Stimulated activated CD4-positive, alpha-beta T cell treated with anti-CD3 and anti-CD28 coated beads, Interleukin-4, amount 100 ng/mL, for 1 hour (primary cell): ENCODE data around the gene HRNR.
A peak's percentile ranks its signal among the peaks of the same experiment; 100 is the strongest.

Experiments used
- DNase-seq: peaks from one replicate; pipeline ENCODE4 v3.0.0-alpha.2; 2020

Gene HRNR

DNA sequence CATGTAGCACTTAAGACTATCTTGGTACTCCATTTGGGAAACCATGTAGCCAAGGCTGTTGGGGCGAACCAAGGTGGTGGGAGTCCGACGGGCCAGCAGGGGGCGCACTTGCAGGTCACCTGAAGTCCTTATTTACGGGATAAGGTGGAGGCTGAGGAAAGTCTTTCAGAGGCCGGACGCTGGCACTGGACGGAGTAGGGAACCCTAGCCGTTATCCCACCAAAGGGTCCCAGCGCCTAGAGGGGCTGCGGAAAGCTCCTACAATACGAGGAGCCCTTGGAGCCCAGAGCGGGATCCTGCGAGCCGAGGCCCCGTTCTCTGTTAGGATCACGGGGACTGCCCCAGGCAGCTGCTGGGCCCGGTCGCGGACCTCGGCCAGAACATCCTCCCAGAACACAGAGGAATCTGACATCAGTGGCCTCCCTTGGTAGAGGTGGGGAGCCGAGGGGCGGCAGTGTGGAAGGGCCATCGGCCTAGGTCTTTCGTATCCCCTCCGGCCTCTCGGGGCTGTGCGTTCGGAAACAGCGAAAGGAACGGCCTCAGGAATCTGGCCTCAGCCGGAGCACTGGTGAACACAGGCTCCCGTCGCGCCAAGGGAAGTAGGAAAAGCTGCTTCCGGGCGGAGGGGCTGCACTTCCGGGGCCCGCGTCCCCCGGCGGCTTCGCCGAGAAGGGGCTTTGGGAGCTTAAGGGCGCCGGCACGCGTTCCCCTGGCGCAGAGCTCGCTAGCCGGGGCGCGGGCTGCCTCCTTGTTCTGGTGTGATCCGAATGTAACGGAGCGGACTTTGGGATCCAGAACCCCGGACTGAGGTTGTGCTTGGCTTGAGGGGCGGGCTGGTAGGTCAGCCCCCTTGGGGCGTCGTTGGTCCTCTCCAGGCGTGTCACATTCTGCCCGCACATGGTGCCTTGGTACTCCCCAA lies 35.1 kb downstream of the HRNR start:
- DNase-seq: peak; percentile 83

DNA sequence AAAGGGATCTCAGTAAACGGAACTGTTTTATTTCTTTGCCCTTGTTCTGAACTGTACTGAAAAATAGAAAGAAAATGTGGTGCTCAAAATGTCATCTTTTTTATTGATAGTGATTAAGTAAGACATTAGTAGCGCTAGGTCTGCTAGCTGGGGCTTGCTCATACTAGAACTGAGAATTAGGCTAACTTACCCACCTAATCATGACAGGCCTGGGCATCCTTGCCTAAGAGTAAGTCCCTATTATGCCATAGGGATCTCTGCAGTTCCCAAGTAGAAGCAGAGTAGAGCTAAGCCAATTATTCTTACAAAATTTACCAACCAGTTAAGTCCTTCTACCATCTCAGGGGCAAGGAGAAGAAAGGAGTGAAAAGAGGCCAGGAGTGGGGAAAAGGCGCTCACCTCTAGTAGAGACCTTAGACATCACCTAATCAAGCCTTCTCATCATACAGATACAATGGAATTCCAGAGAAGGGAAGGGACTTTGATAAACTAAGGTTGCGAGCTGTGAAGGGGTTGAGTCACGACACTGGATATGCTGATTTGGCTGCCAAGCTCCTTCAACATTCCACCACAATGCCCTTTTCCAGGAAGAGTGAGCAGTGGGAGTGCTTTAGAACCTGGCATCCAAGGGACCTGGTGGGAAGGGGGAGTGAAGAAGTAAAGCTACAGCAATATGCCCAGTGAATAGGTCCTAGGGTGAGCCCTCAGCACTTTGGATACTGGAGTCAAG lies 37.3 kb downstream of the HRNR start:
- no peak for DNase-seq

GRCh38 chr1:152185544-152186391 lies 38.2 kb downstream of the HRNR start:
- peak; percentile 5 for DNase-seq

DNA sequence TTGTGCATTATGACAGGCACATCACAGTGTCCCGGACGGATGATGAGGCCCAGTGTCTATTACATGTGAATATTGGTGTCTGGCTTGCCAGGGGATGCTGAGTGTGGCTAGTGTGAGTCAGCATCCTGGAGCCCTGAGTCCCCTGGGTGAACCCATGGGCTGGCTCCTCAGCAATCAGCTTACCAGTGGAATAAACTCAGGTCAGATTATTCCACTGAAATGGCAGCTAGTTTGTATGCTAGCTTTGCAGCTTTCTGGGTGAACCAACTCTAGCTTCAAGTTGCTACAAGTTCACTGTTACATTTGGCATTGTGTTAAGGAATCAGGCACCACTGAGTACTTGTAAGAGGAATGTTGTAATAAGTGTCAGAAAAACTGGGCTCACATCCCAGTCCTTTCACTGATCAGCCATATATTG lies 41.0 kb downstream of the HRNR start:
- no peak for DNase-seq

- DNase-seq: no peak
Measured at GRCh38 chr1:152182431-152182830, 41.6 kb downstream of the HRNR start.

GRCh38 chr1:152179566-152179965 lies 44.4 kb downstream of the HRNR start:
- no peak for DNase-seq

GRCh38 chr1:152170287-152170905 lies 53.6 kb downstream of the HRNR start:
- DNase-seq: no peak

DNA sequence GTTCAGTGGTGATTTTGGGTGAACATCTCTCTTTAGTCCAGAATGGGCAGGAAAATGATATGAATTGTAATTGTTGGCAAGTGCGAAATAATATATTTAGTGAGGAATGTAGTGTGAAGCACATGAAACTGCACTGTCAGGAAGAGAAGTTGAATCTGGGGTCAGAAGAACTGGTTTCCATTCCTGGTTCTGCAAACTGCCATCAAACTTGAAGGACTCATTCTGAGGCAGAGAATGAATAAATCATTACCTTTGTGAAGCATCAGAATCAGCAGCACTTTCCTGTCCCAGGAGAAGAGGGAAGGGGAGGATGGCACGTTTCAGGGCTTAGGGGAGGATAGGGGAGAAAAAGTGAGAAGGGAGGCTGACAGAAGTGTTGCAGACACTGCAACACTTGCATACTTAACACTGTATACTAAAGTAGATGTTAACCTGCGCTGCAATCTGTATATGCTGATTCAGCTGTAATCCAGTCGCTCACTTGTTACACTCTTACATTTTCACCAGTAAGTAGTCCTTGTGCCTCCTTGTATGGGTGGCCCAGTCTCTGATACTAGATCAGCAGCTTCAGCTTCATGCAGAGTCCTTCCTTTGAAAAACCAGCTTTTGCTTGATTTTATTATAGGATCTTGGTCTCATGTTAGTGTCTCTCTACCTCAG lies 54.5 kb downstream of the HRNR start:
- no peak for DNase-seq

GRCh38 chr1:152168535-152168868 lies 55.5 kb downstream of the HRNR start:
- DNase-seq: no peak

- no peak for DNase-seq
Measured at GRCh38 chr1:152167835-152168534, 56.0 kb downstream of the HRNR start.

- no peak for DNase-seq
Measured at GRCh38 chr1:152166966-152167365, 57.0 kb downstream of the HRNR start.

GRCh38 chr1:152165286-152166077 lies 58.5 kb downstream of the HRNR start:
- DNase-seq: no peak

DNA sequence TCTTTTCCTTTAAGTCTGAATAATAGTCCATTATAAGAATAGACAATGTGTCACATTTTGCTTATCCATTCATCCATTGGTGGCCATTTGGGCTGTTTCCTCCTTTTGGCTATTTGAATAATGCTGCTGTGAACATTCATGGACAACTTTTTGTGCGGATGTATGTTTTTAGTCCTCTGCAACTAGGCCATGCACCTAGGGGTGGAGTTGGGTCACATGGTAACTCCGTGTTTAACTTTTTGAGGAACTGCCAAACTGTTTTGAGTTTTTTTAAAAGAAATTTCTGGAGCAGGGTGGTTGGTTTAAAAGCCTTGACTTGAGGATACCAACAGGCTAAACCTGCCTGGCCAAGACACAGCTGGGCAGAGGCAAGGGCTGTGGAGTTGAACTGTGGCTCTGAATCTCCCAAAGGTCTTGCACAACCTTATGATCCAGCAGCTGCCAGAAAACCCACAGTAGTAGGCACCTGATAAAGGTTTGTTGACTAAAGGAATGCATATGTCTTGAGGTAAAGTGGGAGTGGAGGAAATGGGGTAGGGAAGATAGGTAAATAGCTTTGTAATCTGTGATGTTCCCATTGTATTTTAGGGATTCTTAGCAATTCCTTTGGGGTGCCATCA lies 59.4 kb downstream of the HRNR start:
- no peak for DNase-seq

DNA sequence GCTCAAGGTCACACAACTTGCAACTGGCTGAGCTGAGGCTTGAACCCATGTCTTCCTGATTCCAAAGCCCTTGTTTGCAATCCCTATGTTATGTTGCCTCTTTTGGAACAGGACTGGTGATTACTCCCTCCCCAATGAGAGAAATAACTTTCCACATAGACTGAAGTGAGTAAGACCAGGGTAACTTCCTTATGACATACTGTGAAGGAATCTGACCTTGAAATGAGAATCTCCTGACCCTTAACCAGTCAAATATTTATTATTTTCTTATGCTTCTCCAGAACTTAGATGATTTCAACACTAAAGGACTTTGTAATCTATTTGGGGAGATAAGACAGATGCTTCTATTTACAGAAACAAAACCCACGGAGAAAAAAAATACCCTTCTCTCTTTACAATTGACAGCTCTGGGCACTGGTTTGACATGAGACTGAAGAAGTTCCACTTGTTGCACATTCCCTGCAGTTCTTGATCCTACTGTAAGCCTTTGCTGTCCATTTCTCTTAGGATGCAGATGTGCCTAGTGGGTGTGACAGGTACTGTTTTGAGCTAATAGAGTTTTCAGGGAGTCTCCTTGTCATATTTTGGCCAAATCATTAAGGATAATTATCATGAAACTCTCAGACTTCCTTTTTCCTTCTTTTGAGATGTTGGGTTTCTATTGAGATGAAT lies 61.1 kb downstream of the HRNR start:
- DNase-seq: no peak
